VCaP (cell line): ENCODE data around the gene ZNF467.

Experiments
- H3K27ac ChIP-seq: fragments of 450-650 bp; 2 replicates; pipeline ENCODE4 v1.5.1; 2017
- CTCF ChIP-seq: fragments of 450-650 bp; conservative IDR thresholded peaks from 2 replicates; pipeline ENCODE4 v1.5.1; 2017; ENCODE audit warnings: mild to moderate bottlenecking, moderate library complexity

The ZNF467 gene

DNA sequence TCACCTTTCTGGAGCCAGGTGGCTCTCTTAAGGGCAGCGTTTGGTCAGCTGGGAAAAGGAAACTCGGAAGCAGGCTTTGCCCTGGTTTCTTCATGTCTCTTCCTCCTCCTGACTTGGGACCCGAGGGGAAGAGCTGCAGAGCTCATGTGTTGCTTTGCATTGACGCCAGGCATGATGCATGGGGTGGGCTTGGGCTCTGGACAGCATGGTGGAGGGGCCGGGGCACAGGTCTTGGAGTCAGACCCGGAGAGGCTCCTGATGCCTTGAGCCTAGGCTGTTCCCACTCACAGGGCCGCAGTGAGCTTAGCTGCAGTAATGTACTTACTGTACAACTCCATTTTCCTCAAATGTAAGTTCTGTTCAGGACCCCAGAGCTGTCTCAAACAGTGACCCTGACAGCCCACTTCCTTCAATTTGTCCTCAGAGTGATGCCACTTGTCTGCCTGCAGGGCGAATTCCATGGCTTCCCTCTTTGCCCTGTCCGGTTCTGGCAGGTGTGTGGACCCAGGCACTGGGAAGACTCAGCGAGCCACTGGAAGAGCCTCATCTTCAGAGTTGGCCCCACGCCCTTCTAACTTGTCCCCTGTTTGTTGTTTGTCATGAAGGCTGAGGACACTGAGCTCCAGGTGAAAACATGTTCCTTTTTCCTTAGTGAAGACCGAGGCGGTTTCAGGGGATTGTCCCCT lies 50.2 kb downstream of the ZNF467 start:
- H3K27ac ChIP-seq, result no peak overlapping the region
- no peak for TF ChIP-seq CTCF

DNA sequence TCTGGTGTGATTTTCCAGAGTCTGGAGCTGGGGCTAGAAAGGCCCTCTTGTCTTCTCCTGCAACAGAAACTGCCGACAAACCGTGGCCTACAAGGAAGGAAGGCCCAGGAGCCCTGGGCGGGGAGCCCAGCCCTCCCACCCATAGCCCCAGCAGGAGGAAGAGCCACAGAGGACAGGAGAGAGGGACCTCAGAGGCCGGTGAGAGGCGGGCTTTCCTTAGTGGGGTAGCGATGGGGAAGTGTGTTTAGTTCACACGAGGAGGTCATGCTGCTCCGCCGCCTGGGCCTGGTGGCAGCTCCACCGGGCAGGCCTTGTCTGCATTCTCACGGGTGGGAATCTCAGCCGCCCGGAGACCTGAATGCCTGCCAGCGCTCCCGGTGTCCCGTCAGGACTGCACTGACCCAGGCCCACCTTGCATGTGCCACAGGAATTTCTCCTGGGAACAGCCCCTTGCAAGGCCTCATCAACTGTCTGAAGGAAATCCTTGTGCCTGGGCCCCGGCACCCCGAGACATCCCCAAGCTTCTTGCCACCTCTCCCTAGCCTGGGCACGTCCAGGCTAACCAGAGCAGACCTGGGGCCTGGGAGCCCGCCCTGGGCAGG lies 50.9 kb downstream of the ZNF467 start:
- no peak overlapping the region for H3K27ac ChIP-seq
- TF ChIP-seq CTCF, result no peak

DNA sequence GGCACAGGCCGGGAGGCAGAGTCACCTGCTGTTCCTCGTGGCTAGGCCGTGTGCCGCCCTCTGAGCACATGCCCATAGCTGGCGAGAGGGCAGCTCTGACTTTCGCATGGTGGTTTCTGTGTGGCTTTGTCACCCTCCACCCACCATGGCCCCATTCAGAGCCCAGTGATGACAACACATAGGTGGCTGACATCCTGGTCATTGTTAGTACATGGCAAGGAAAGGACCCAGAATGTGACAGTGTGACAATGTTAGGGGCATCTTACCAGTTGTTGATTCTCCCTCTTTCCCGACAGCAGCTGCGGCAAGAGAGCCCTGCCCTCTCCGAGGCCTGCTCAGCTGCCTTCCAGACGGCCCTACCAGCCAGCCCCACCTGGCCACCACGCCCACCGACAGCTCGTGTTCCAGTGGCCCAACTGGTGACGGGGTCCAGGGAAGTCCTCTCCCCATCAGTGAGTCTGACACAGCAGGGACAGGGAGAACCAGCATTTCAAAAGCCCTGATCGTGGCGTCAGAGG lies 52.2 kb downstream of the ZNF467 start:
- no peak for TF ChIP-seq CTCF

GRCh38 chr7:149720372-149721083 lies 52.9 kb downstream of the ZNF467 start:
- TF ChIP-seq CTCF, result no peak
- peak overlapping the region; percentile 66 for H3K27ac ChIP-seq

More for the DNA sequence above, 52.2 kb downstream of the ZNF467 start:
- H3K27ac ChIP-seq, result peak overlapping the region; percentile 66

GRCh38 chr7:149719912-149720335 lies 53.5 kb downstream of the ZNF467 start:
- no peak for TF ChIP-seq CTCF

GRCh38 chr7:149719050-149719899 lies 54.1 kb downstream of the ZNF467 start:
- no peak for TF ChIP-seq CTCF
- H3K27ac ChIP-seq, result peak overlapping the region; percentile 66; the same call in 1 of the 2 replicates

More at GRCh38 chr7:149719912-149720335, 53.5 kb downstream of the ZNF467 start:
- peak overlapping the region; percentile 66 for H3K27ac ChIP-seq
